A549 (cell line): Measurements from ENCODE around the gene ATN1. TPM values are rescaled to one million over a fixed set of nuclear protein-coding genes. Genes with fewer than 3 reads are reported as not detected.

Source experiments
- ATAC-seq, 2 experiments: fragments of 200-7000 bp in 1 of 2; fragments of >200 bp in 1 of 2; cut with Nextera tagmentation in 1 of 2; cut with Tn5 transposase in 1 of 2; 3 replicates each; pipeline versions ENCODE4 v1.8.0 to v1.9.1; 2018 to 2020; ENCODE audit warnings: mild to moderate bottlenecking in 1 of 2, moderate library complexity in 1 of 2
- CTCF ChIA-PET: fragments of 300-600 bp; sonication (Branson Sonifier 250); formaldehyde crosslinking; extraction: SDS; loops from one replicate; lab custom pipeline; 2021; ENCODE audit warnings: antibody characterized with exemption, inconsistent platforms; lab: Yijun Ruan, JAX
- POLR2A ChIA-PET: fragments of 350-600 bp; formaldehyde crosslinking; extraction: SDS; loops from one replicate; lab custom pipeline; 2021; ENCODE audit warnings: antibody characterized with exemption, inconsistent platforms; lab: Yijun Ruan, JAX
- DNase-seq, 2 experiments: peaks; one replicate each; pipeline versions ENCODE4 v3.0.0 to v3.0.0-alpha.2; 2011 to 2016; ENCODE audit warnings: low read depth in 1 of 2, low spot score in 1 of 2
- FAIRE-seq: peaks from 2 replicates; lab custom pipeline; 2011; peaks lifted over from hg19 to GRCh38; lab: Jason Lieb, UNC
- H3K27ac ChIP-seq, 2 experiments: fragments of >200 bp; sonication (Bioruptor Twin); formaldehyde crosslinking; 3 replicates each; pipeline ENCODE4 v1.5.1; 2016 to 2017
- H3K4me1 ChIP-seq: fragments of >200 bp; sonication (Bioruptor Twin); formaldehyde crosslinking; 3 replicates; pipeline ENCODE4 v1.6.1; 2016
- H3K4me2 ChIP-seq: fragments of >200 bp; sonication (Bioruptor Twin); formaldehyde crosslinking; 3 replicates; pipeline ENCODE4 v1.6.1; 2016
- H3K4me3 ChIP-seq: fragments of >200 bp; sonication (Bioruptor Twin); formaldehyde crosslinking; 3 replicates; pipeline ENCODE4 v1.5.1; 2016
- H3K9me3 ChIP-seq: fragments of >200 bp; sonication (Bioruptor Twin); formaldehyde crosslinking; 3 replicates; pipeline ENCODE4 v1.6.1; 2016
- BHLHE40 ChIP-seq: IDR thresholded peaks from 2 replicates; pipeline ENCODE4 v1.6.1; 2012; ENCODE audit warnings: low read depth, low read length, inconsistent platforms
- CHD2 ChIP-seq: fragments of 150-350 bp; IDR thresholded peaks from 2 replicates; pipeline ENCODE4 v1.6.1; 2014; ENCODE audit warnings: low read length; ENCODE audit not compliant: partially characterized antibody
- FOSL2 ChIP-seq, 2 experiments: fragments of 450-650 bp in 1 of 2; fragments of >200 bp in 1 of 2; sonication (Bioruptor Twin) in 1 of 2; formaldehyde crosslinking; IDR thresholded peaks; 2 replicates each; pipeline versions ENCODE4 v1.5.0 to v1.6.1; 2016 to 2020; ENCODE audit warnings: mild to moderate bottlenecking in 1 of 2, moderate library complexity in 1 of 2
- FOXS1 ChIP-seq: fragments of 250-450 bp; sonication (Bioruptor Pico); IDR thresholded peaks from 2 replicates; pipeline ENCODE4 v1.5.0; 2020; ENCODE audit warnings: mild to moderate bottlenecking, moderate library complexity
- GATA3 ChIP-seq: IDR thresholded peaks from 2 replicates; pipeline ENCODE4 v1.6.1; 2012; ENCODE audit warnings: borderline replicate concordance
- HDAC2 ChIP-seq: fragments of 200-600 bp; sonication (generic); IDR thresholded peaks from 2 replicates; pipeline ENCODE4 v1.6.1; 2016
- HOXA7 ChIP-seq: fragments of 250-450 bp; sonication (Bioruptor Pico); IDR thresholded peaks from 2 replicates; pipeline ENCODE4 v1.5.0; 2020; ENCODE audit warnings: mild to moderate bottlenecking, moderate library complexity
- HOXB5 ChIP-seq: fragments of 250-450 bp; sonication (Bioruptor Pico); IDR thresholded peaks from 2 replicates; pipeline ENCODE4 v1.5.0; 2020; ENCODE audit warnings: mild to moderate bottlenecking, moderate library complexity
- JUN ChIP-seq, 2 experiments: fragments of >200 bp; sonication (Bioruptor Twin); formaldehyde crosslinking; IDR thresholded peaks; 2 replicates in 1 of 2; 3 replicates in 1 of 2; pipeline ENCODE4 v1.6.1; 2016 to 2017
- KDM5A ChIP-seq: fragments of 200-600 bp; sonication (generic); IDR thresholded peaks from 2 replicates; pipeline ENCODE4 v1.6.1; 2016; ENCODE audit warnings: antibody characterized with exemption, mild to moderate bottlenecking
- MYC ChIP-seq: IDR thresholded peaks from 2 replicates; pipeline ENCODE4 v1.6.1; 2012; ENCODE audit warnings: mild to moderate bottlenecking, inconsistent platforms, low read length, improper control_type of control experiment, borderline replicate concordance
- NFE2L2 ChIP-seq: fragments of 150-350 bp; conservative IDR thresholded peaks from 2 replicates; pipeline ENCODE4 v1.6.1; 2014; ENCODE audit warnings: low read length
- PHF8 ChIP-seq: fragments of 200-600 bp; sonication (generic); IDR thresholded peaks from 2 replicates; pipeline ENCODE4 v1.6.1; 2016; ENCODE audit warnings: low read depth, mild to moderate bottlenecking, antibody characterized with exemption, moderate library complexity, borderline replicate concordance
- POLR2AphosphoS2 ChIP-seq: conservative IDR thresholded peaks from 2 replicates; pipeline ENCODE4 v1.6.1; 2012; ENCODE audit warnings: low read length, improper control_type of control experiment, inconsistent platforms
- RAD21 ChIP-seq, 2 experiments: fragments of >200 bp in 1 of 2; sonication (Bioruptor Twin) in 1 of 2; formaldehyde crosslinking in 1 of 2; IDR thresholded peaks in 1 of 2; conservative IDR thresholded peaks in 1 of 2; 2 replicates in 1 of 2; 3 replicates in 1 of 2; pipeline ENCODE4 v1.6.1; 2012 to 2018; ENCODE audit warnings: inconsistent platforms in 1 of 2
- RARB ChIP-seq: fragments of 250-450 bp; sonication (Bioruptor Pico); IDR thresholded peaks from 2 replicates; pipeline ENCODE4 v1.8.0; 2021; ENCODE audit warnings: mild to moderate bottlenecking, moderate library complexity
- RFX5 ChIP-seq: fragments of 450-650 bp; IDR thresholded peaks from 2 replicates; pipeline ENCODE4 v1.7.1; 2014; ENCODE audit warnings: antibody characterized with exemption, mild to moderate bottlenecking, moderate library complexity
- RNF2 ChIP-seq: fragments of 200-600 bp; sonication (generic); IDR thresholded peaks from 2 replicates; pipeline ENCODE4 v1.6.1; 2016; ENCODE audit warnings: low read depth, mild to moderate bottlenecking, antibody characterized with exemption, moderate library complexity, borderline replicate concordance
- SMC3 ChIP-seq: fragments of >200 bp; sonication (Bioruptor Twin); formaldehyde crosslinking; IDR thresholded peaks from 3 replicates; pipeline ENCODE4 v1.6.1; 2018; ENCODE audit warnings: inconsistent platforms
- SREBF2 ChIP-seq: fragments of 450-650 bp; IDR thresholded peaks from 2 replicates; pipeline ENCODE4 v1.6.1; 2014; ENCODE audit warnings: mild to moderate bottlenecking, moderate library complexity
- TP53 ChIP-seq: fragments of 250-450 bp; sonication (Bioruptor Pico); IDR thresholded peaks from 2 replicates; pipeline ENCODE4 v1.5.0; 2021; ENCODE audit warnings: mild to moderate bottlenecking, moderate library complexity
- ZFP36 ChIP-seq: fragments of 450-650 bp; IDR thresholded peaks from 2 replicates; pipeline ENCODE4 v1.6.1; 2014; ENCODE audit warnings: borderline replicate concordance; ENCODE audit not compliant: partially characterized antibody
- WGBS: methylation state at CpG from one replicate; pipeline ENCODE4 v1.1.6; 2017; ENCODE audit errors: missing lambda C conversion rate; 5-methylcytosine and 5-hydroxymethylcytosine counted together
- polyA plus RNA-seq, 4 experiments: library from polyadenylated mRNA; depleted of rRNA in 3 of 4; stranded (reverse); fragments of >200 nt; fragmentation: RNase III in 1 of 4; extraction: RNeasy Plus Mini Kit Qiagen cat#74134 plus additional on column Dnase treatment in 1 of 4; gene quantifications; 2 replicates in 3 of 4; 3 replicates in 1 of 4; pipeline ENCODE4 v1.2.3, GENCODE V29; 2011 to 2017
- TF ChIP-seq, protein P1 (sequence below): IDR thresholded peaks from 2 replicates; pipeline ENCODE4 v1.6.1; 2012
- TF ChIP-seq, protein P2 (sequence below): fragments of 250-450 bp; sonication (Bioruptor Pico); IDR thresholded peaks from 2 replicates; pipeline ENCODE4 v1.5.0; 2020; ENCODE audit warnings: low read depth, mild to moderate bottlenecking, moderate library complexity
- TF ChIP-seq, protein P3 (sequence below): IDR thresholded peaks from 2 replicates; pipeline ENCODE4 v1.6.1; 2012

Gene ATN1
- polyA plus RNA-seq, 2 of the 4 experiments (the other 2 are of a cell fraction), result 11.3 to 51.6 TPM

DNA sequence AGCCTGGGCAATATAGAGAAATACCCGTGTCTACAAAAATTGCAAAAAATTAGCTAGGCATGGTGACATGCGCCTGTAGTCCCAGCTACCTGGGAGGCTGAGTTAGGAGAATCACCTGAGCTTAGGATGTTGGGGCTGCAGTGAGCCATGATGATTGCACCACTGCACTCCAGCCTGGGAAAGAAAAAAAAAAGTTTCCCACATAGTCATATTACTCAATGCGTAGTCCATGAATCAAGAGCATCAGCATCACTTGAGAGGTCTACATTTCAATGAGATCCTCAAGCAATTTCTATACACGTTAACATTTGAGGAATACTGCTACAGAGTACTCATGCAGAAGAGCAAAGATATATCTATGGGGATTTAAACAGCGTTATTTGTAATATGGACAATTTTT, 28.3 kb upstream of the ATN1 start:
- DNase-seq (no peak), ATAC-seq (no peak), FAIRE-seq (no peak)
- ChIA-PET POLR2A (no interaction called here), CTCF (interaction anchor here (1.0 to 22.2 kb wide), 9 partner anchors 8 to 147 kb away, joined by 3 to 232 read pairs (median 6); partner anchors contain the start of genes MLF2, SPSB2 and TPI1)
- Histone ChIP-seq H3K27ac (no peak overlapping the region), H3K4me1 (peaks cover 5% of the 10 kb centered on the region; the same call in 2 of the 3 replicates), H3K9me3 (no peaks in the 10 kb centered on the region), H3K4me2 (no peak overlapping the region)
- WGBS, result 89% methylated on average over 5 of the region's 5 CpGs
- no peak for TF ChIP-seq BHLHE40
- TF ChIP-seq, protein P1, sequence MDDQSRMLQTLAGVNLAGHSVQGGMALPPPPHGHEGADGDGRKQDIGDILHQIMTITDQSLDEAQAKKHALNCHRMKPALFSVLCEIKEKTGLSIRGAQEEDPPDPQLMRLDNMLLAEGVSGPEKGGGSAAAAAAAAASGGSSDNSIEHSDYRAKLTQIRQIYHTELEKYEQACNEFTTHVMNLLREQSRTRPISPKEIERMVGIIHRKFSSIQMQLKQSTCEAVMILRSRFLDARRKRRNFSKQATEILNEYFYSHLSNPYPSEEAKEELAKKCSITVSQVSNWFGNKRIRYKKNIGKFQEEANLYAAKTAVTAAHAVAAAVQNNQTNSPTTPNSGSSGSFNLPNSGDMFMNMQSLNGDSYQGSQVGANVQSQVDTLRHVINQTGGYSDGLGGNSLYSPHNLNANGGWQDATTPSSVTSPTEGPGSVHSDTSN, result no peak
- TF ChIP-seq SMC3, result no peak
- no peak for TF ChIP-seq FOXS1
- TF ChIP-seq RFX5, result no peak
- no peak for TF ChIP-seq TP53 (CRISPR knock-in tag)
- no peak for TF ChIP-seq HOXB5 (CRISPR knock-in tag)
- TF ChIP-seq RNF2, result no peak
- no peak for TF ChIP-seq POLR2AphosphoS2
- TF ChIP-seq NFE2L2, result no peak
- TF ChIP-seq KDM5A, result no peak
- TF ChIP-seq, protein P2, sequence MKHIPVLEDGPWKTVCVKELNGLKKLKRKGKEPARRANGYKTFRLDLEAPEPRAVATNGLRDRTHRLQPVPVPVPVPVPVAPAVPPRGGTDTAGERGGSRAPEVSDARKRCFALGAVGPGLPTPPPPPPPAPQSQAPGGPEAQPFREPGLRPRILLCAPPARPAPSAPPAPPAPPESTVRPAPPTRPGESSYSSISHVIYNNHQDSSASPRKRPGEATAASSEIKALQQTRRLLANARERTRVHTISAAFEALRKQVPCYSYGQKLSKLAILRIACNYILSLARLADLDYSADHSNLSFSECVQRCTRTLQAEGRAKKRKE (CRISPR knock-in tag), result no peak
- no peak for TF ChIP-seq RAD21 (conservative IDR thresholded peaks at IDR 0.05 in 1 of 2, IDR thresholded peaks at IDR 0.05 in 1 of 2)
- no peak for TF ChIP-seq GATA3
- TF ChIP-seq FOSL2 (IDR thresholded peaks at IDR 0.05), result no peak
- no peak for TF ChIP-seq FOSL2 (CRISPR knock-in tag; IDR thresholded peaks at IDR 0.05)
- TF ChIP-seq ZFP36, result no peak
- no peak for TF ChIP-seq SREBF2
- TF ChIP-seq MYC, result no peak
- TF ChIP-seq, all 56 proteins: peak for 0
- no peak overlapping the region for H3K4me3 ChIP-seq

DNA sequence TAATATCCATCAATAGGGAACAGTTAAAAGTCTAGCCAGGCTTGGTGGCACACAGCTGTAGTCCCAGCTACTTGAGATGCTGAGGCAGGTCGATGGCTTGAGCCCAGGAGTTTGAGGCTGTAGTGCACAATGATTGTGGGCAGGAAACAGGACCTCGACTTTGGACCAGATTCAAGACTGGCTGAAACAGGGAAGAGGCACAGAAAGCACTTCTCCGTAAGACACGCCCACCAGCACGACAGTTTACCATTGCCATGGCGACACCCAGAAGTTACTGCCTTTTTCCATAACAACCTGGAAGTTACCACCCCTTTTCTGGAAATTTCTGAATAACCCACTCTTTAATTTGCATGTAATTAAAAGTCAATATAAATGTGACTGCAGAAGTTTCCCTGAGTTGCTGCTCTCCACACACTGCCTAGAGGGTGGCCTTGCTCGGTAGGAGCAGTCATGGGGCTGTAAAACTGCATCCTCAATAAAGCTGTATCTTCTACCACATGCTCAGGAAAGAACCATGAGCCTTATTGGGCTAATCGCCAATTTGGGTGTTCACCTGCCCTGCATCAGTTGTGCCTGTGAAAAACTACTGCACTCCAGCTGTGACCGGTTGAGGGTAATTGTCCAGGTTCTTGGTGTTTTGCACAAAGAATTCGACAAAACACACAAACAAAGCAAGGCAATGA, 27.8 kb upstream of the ATN1 start:
- CTCF ChIA-PET, result interaction anchor here (1.0 to 22.2 kb wide), 9 partner anchors 8 to 148 kb away, joined by 3 to 232 read pairs (median 6); partner anchors contain the start of genes MLF2, SPSB2 and TPI1
- H3K4me3 ChIP-seq, result no peak overlapping the region
- 74% methylated on average over 10 of the region's 10 CpGs for WGBS
- no peak for FAIRE-seq
- no peak overlapping the region for H3K27ac ChIP-seq
- no peaks in the 10 kb centered on the region for H3K9me3 ChIP-seq
- H3K4me1 ChIP-seq, result peaks cover 5% of the 10 kb centered on the region; the same call in 2 of the 3 replicates
- POLR2A ChIA-PET, result no interaction called here
- TF ChIP-seq BHLHE40 (no peak), HDAC2 (no peak), HOXA7 (CRISPR knock-in tag) (no peak), JUN (IDR thresholded peaks at IDR 0.05) (no peak), SMC3 (no peak), PHF8 (no peak), RARB (CRISPR knock-in tag) (no peak), NFE2L2 (no peak), CHD2 (no peak)
- TF ChIP-seq, protein P3, sequence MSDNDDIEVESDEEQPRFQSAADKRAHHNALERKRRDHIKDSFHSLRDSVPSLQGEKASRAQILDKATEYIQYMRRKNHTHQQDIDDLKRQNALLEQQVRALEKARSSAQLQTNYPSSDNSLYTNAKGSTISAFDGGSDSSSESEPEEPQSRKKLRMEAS, result no peak
- TF ChIP-seq, all 56 proteins: peak for 0
- DNase-seq (peak in 1 of 2 experiments; percentile 62), ATAC-seq (no peak)
- no peak overlapping the region for H3K4me2 ChIP-seq
